Activated naive CD4-positive, alpha-beta T cell treated with anti-CD3 and anti-CD28 coated beads for 36 hours (primary cell): ENCODE measurements around the gene DISP2. TPM values are rescaled to one million over a fixed set of nuclear protein-coding genes. Genes with fewer than 3 reads are reported as not detected.

Experiments used
- CTCF ChIA-PET: fragments of 350-600 bp; sonication (Branson Sonifier 250); formaldehyde crosslinking; loops from one replicate; lab custom pipeline; 2021; ENCODE audit warnings: antibody characterized with exemption; lab: Charles Lee
- DNase-seq: peaks from one replicate; pipeline ENCODE4 v3.0.0-alpha.2; 2020
- H3K27ac Mint-ChIP-seq: one replicate; pipeline ENCODE4 v1.8.0; 2021; ENCODE audit warnings: mild to moderate bottlenecking, mixed read lengths
- H3K27me3 Mint-ChIP-seq: one replicate; pipeline ENCODE4 v1.8.0; 2021; ENCODE audit warnings: low read depth, mixed read lengths
- H3K36me3 Mint-ChIP-seq: one replicate; pipeline ENCODE4 v1.8.0; 2021; ENCODE audit warnings: low read depth, mixed read lengths
- H3K4me1 Mint-ChIP-seq: one replicate; pipeline ENCODE4 v1.8.0; 2021; ENCODE audit warnings: low read depth, mixed read lengths
- H3K4me3 Mint-ChIP-seq: one replicate; pipeline ENCODE4 v1.8.0; 2021; ENCODE audit warnings: mild to moderate bottlenecking, moderate library complexity, mixed read lengths
- H3K9me3 Mint-ChIP-seq: one replicate; pipeline ENCODE4 v1.8.0; 2021; ENCODE audit warnings: mixed read lengths
- intact Hi-C: fragments of 100-400 bp; cut with micrococcal nuclease; formaldehyde crosslinking; loops from one replicate; pipeline ENCODE4 v1.15.1; 2023
- total RNA-seq, 2 experiments: library from RNA; stranded (reverse); gene quantifications; one replicate each; pipeline ENCODE4 v1.2.3, GENCODE V29; 2021

DISP2 gene
- total RNA-seq, 2 experiments from 2014 or later: 0.02 TPM; not detected in 1

DNA sequence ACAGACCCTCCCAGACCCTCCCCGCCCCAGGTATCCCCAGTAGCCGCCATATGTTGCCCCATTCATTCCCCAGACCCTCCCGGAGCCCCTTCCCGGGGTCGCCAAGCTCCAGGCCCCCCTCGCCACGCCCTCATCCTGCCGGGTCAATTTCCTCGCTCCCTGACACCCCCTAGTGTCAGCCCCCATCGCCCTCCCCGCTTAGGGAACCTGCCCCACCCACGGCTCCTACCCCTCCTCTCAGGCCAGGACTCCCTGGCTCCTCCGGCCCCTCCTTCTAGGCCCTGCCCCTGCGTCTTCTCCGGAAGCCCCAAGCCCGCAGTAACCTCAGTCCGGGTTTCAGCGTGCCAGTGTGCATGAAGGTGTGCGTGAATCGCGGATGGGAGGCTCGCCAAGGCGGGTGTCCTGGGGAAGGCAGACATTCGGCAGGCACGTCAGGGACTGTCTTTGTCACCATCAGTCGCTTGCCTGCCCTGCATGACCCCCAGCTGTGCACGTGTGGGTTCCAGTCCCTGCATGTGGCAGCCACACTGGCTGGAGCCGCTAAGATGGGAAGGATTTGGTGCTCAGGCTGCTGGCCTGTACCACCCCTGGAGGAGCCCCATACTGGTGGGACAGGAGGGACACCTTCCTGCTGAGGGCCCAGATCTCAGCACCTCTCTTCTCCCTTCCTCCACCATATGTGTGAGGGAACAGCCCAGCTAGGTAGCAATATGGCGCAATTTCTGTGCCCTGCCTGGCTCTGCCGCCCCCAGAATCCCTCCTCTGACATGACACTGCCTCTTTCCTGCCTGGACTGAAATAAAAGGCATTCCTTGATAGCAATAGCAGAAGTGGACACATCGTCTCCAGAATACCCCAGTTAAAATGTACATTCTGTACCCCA lies 693 bp downstream of the DISP2 start:
- Mint-ChIP-seq H3K4me1 (peaks cover 2% of the 10 kb centered on the region), H3K27me3 (peaks cover 5% of the 10 kb centered on the region), H3K4me3 (peak overlapping the region; percentile 57), H3K27ac (no peak overlapping the region), H3K36me3 (no peaks in the 10 kb centered on the region), H3K9me3 (no peaks in the 10 kb centered on the region)
- DNase-seq: no peak
- intact Hi-C loops: loop anchor here (1.0 to 5.0 kb wide), 4 partner anchors 10 to 51 kb away; partner anchors contain the start of genes KNSTRN and PLCB2
- CTCF ChIA-PET: interaction anchor here (2.3 kb wide), 1 partner anchor 14 kb away, joined by 16 read pairs; no protein-coding TSS in a partner anchor

- no peak for DNase-seq
- H3K27me3 Mint-ChIP-seq: peaks cover 5% of the 10 kb centered on the region
- H3K4me3 Mint-ChIP-seq: no peak overlapping the region
- H3K4me1 Mint-ChIP-seq: peaks cover 2% of the 10 kb centered on the region
- no peaks in the 10 kb centered on the region for H3K36me3 Mint-ChIP-seq
- H3K27ac Mint-ChIP-seq: no peak overlapping the region
- no peaks in the 10 kb centered on the region for H3K9me3 Mint-ChIP-seq
- CTCF ChIA-PET: interaction anchor here (0.7 kb wide), 1 partner anchor 10 kb away, joined by 3 read pairs; no protein-coding TSS in a partner anchor
- intact Hi-C loops: no loop called here
These were observed 2.0 kb downstream of the DISP2 start for GRCh38 chr15:40360015-40360414.

- DNase-seq: no peak
- peaks cover 3% of the 10 kb centered on the region for H3K27me3 Mint-ChIP-seq
- H3K4me1 Mint-ChIP-seq: peaks cover 2% of the 10 kb centered on the region
- CTCF ChIA-PET: interaction anchor here (1.5 kb wide), 1 partner anchor 17 kb away, joined by 4 read pairs; no protein-coding TSS in a partner anchor
- H3K4me3 Mint-ChIP-seq: no peak overlapping the region
- H3K9me3 Mint-ChIP-seq: no peaks in the 10 kb centered on the region
- H3K36me3 Mint-ChIP-seq: no peaks in the 10 kb centered on the region
- no peak overlapping the region for H3K27ac Mint-ChIP-seq
- intact Hi-C loops: no loop called here
These were observed 3.6 kb downstream of the DISP2 start for GRCh38 chr15:40361640-40362039.

GRCh38 chr15:40363611-40364010 lies 5.6 kb downstream of the DISP2 start:
- CTCF ChIA-PET: interaction anchor here (5.8 kb wide), 1 partner anchor 20 kb away, joined by 29 read pairs; no protein-coding TSS in a partner anchor
- no peaks in the 10 kb centered on the region for H3K27me3 Mint-ChIP-seq
- no peaks in the 10 kb centered on the region for H3K9me3 Mint-ChIP-seq
- intact Hi-C loops: no loop called here
- H3K4me1 Mint-ChIP-seq: peaks cover 13% of the 10 kb centered on the region
- H3K4me3 Mint-ChIP-seq: no peak overlapping the region
- DNase-seq: no peak
- no peak overlapping the region for H3K27ac Mint-ChIP-seq
- H3K36me3 Mint-ChIP-seq: no peaks in the 10 kb centered on the region

DNA sequence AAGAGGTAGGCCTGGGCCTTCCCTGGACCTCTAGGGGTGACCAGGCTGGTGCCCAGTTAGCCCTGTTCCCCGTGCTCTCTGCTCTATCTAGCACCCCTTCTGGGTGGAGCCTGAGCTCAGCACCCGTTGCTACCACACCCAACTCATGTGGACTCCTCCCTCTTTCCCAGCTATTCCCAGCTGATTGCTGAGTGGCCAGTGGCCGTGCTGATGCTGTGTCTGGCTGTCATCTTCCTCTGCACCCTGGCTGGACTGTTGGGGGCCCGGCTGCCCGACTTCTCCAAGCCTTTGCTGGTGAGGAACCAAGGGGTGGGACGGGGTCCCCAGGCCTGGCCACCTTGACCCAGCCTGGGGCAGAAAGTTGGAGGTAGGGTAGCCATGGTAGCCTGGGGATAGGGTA lies 6.2 kb downstream of the DISP2 start:
- peaks cover 11% of the 10 kb centered on the region for H3K4me1 Mint-ChIP-seq
- H3K36me3 Mint-ChIP-seq: no peaks in the 10 kb centered on the region
- H3K27me3 Mint-ChIP-seq: no peaks in the 10 kb centered on the region
- CTCF ChIA-PET: interaction anchor here (5.6 to 5.8 kb wide), 2 partner anchors 21 to 59 kb away, joined by 29 to 50 read pairs; no protein-coding TSS in a partner anchor
- H3K4me3 Mint-ChIP-seq: no peak overlapping the region
- H3K27ac Mint-ChIP-seq: no peak overlapping the region
- intact Hi-C loops: no loop called here
- no peaks in the 10 kb centered on the region for H3K9me3 Mint-ChIP-seq
- no peak for DNase-seq

DNA sequence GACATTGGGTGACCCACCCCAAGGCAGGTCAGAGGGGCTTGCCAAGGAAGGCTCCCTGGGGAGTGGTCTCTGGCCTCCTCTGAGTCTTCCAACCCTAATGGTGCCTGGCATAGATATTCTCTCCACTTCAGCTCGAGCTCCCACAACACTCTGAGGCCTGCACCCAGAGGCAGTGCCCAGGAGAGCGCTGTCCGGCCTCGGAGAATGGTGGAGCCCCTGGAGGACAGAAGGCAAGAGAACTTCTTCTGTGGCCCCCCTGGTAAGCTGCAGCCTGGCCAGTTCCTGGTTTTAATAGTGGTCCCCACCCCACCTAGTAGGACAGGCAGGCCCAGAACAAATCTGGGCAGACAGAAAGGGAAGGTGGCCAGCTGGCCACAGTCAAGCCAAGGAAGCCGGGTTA lies 7.0 kb downstream of the DISP2 start:
- no peaks in the 10 kb centered on the region for H3K9me3 Mint-ChIP-seq
- H3K4me1 Mint-ChIP-seq: peaks cover 11% of the 10 kb centered on the region
- no peak for DNase-seq
- H3K36me3 Mint-ChIP-seq: no peaks in the 10 kb centered on the region
- CTCF ChIA-PET: interaction anchor here (0.7 to 5.8 kb wide), 6 partner anchors 22 to 90 kb away, joined by 3 to 50 read pairs (median 5); no protein-coding TSS in a partner anchor
- H3K27me3 Mint-ChIP-seq: no peaks in the 10 kb centered on the region
- intact Hi-C loops: no loop called here
- no peak overlapping the region for H3K27ac Mint-ChIP-seq
- H3K4me3 Mint-ChIP-seq: no peak overlapping the region

GRCh38 chr15:40365624-40366456 lies 7.8 kb downstream of the DISP2 start:
- Mint-ChIP-seq H3K27me3 (no peaks in the 10 kb centered on the region), H3K9me3 (no peaks in the 10 kb centered on the region), H3K4me1 (peaks cover 11% of the 10 kb centered on the region), H3K36me3 (no peaks in the 10 kb centered on the region), H3K4me3 (no peak overlapping the region), H3K27ac (no peak overlapping the region)
- intact Hi-C loops: no loop called here
- no peak for DNase-seq
- CTCF ChIA-PET: interaction anchor here (0.7 to 5.8 kb wide), 11 partner anchors 9 to 104 kb away, joined by 3 to 50 read pairs (median 3); no protein-coding TSS in a partner anchor

- Mint-ChIP-seq H3K4me3 (peak overlapping the region; percentile 75), H3K9me3 (no peaks in the 10 kb centered on the region), H3K36me3 (no peaks in the 10 kb centered on the region), H3K27ac (no peak overlapping the region), H3K4me1 (peaks cover 11% of the 10 kb centered on the region), H3K27me3 (no peaks in the 10 kb centered on the region)
- CTCF ChIA-PET: interaction anchor here (0.7 to 5.8 kb wide), 14 partner anchors 8 to 103 kb away, joined by 3 to 50 read pairs (median 4); partner anchors contain the start of genes IVD, KNSTRN and PLCB2
- intact Hi-C loops: no loop called here
- no peak for DNase-seq
These were observed 8.7 kb downstream of the DISP2 start for GRCh38 chr15:40366457-40367370.

GRCh38 chr15:40367371-40367685 lies 9.3 kb downstream of the DISP2 start:
- Mint-ChIP-seq H3K4me1 (peaks cover 11% of the 10 kb centered on the region), H3K27me3 (no peaks in the 10 kb centered on the region), H3K36me3 (no peaks in the 10 kb centered on the region), H3K4me3 (peak overlapping the region; percentile 75), H3K9me3 (no peaks in the 10 kb centered on the region), H3K27ac (no peak overlapping the region)
- DNase-seq: no peak
- CTCF ChIA-PET: interaction anchor here (0.7 to 5.8 kb wide), 15 partner anchors 10 to 103 kb away, joined by 3 to 50 read pairs (median 4); partner anchors contain the start of genes DISP2, IVD, KNSTRN and PLCB2
- intact Hi-C loops: no loop called here

DNA sequence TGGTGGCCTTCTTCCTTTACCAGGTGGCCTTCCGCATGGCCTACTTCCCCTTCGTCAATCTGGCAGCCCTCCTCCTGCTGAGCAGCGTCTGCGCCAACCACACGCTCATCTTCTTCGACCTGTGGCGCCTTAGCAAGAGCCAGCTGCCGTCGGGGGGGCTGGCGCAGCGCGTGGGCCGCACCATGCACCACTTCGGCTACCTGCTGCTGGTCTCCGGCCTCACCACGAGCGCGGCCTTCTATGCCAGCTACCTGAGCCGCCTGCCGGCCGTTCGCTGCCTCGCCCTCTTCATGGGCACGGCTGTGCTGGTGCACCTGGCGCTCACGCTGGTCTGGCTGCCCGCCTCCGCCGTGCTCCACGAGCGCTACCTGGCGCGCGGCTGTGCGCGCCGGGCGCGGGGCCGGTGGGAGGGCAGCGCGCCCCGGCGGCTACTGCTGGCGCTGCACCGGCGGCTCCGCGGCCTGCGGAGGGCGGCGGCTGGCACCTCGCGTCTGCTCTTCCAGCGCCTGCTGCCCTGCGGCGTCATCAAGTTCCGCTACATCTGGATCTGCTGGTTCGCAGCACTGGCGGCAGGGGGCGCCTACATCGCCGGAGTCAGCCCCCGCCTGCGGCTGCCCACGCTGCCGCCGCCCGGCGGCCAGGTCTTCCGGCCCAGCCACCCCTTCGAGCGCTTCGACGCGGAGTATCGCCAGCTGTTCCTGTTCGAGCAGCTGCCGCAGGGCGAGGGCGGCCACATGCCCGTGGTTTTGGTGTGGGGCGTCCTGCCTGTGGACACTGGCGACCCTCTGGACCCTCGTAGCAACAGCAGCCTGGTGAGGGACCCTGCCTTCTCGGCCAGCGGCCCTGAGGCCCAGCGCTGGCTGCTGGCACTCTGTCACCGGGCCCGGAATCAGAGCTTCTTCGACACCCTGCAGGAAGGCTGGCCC lies 9.9 kb downstream of the DISP2 start:
- Mint-ChIP-seq H3K4me3 (peak overlapping the region; percentile 75), H3K27ac (no peak overlapping the region), H3K4me1 (peaks cover 11% of the 10 kb centered on the region), H3K36me3 (no peaks in the 10 kb centered on the region), H3K9me3 (no peaks in the 10 kb centered on the region), H3K27me3 (no peaks in the 10 kb centered on the region)
- DNase-seq: peak; percentile 91
- CTCF ChIA-PET: interaction anchor here (0.5 to 5.8 kb wide), 30 partner anchors 9 to 222 kb away, joined by 3 to 50 read pairs (median 4); partner anchors contain the start of genes DISP2, IVD, KNSTRN and PLCB2
- intact Hi-C loops: loop anchor here (1.0 to 2.0 kb wide), 7 partner anchors 10 to 139 kb away; partner anchors contain the start of genes DISP2, IVD and KNSTRN
